ENCODE data around the gene NBAS. TPM values are rescaled to one million over a fixed set of nuclear protein-coding genes. Genes with fewer than 3 reads are reported as not detected.

The NBAS gene
- total and polyA plus RNA-seq, 2 of the 13 experiments (the other 11 are each of a cell fraction or from before 2014, with no cell fraction given): 33.6 to 58.7 TPM

DNA sequence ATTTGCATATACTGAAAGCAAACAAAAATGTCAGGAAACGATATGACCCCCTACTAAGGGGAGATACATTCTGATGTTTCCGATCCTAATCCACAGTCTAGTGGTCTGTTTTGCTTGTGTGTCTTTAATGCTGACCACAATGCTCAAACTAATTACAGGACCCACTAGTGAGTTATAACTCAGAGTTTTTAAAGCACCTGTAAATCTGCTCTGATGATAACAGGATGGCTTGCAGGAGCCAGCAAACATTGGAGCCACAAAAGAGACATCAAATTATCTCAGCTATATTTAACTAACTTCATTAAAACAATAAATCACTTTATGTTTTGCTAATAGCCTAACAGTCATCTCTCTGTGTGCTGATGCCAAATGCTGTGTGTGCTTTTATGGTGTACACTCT lies 300.3 kb downstream of the NBAS start (continued):
- TF ChIP-seq ZNF234 (CRISPR knock-in tag; conservative IDR thresholded peaks at IDR 0.05) (no peak), ZNF343 (CRISPR knock-in tag; IDR thresholded peaks at IDR 0.05) (no peak), RORA (CRISPR knock-in tag; IDR thresholded peaks at IDR 0.05) (no peak), ZFP36L1 (CRISPR knock-in tag; IDR thresholded peaks at IDR 0.05) (no peak), HDAC6 (IDR thresholded peaks at IDR 0.05; ENCODE audit: low read depth, low read length) (no peak), PATZ1 (CRISPR knock-in tag; IDR thresholded peaks at IDR 0.05) (no peak)

DNA sequence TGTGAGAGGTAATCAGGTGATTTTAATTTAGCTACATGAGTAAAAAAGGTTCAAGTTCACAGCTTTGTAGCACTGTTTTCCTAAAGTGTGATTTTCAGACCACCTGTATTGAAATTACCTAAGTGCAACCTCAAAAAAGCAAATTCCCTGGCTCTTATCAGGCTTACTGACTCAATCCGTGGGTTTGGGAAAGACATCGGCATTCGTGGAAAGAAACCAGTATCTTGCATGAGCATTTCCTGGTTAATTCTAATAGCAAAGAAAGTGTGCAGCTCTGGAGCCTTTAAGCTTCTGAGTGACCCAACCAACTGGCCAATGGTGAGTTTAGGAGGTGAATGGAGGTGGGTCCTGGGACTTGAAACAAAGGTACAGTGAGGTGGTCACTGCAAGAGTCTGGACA lies 300.9 kb downstream of the NBAS start:
- H3K9ac ChIP-seq (ENCODE audit: insufficient read depth, low read depth, low read length): no peak overlapping the region
- H3K27ac ChIP-seq (ENCODE audit: extremely low read length, insufficient read depth, low read length): no peak overlapping the region
- no peak for TF ChIP-seq ZNF234 (CRISPR knock-in tag; conservative IDR thresholded peaks at IDR 0.05)
- no peak for TF ChIP-seq ERF (CRISPR knock-in tag; IDR thresholded peaks at IDR 0.05)
- no peak for TF ChIP-seq PATZ1 (CRISPR knock-in tag; IDR thresholded peaks at IDR 0.05)
- no peaks in the 10 kb centered on the region for H4K20me1 ChIP-seq (ENCODE audit: insufficient read depth, low read length)
- H3K4me3 ChIP-seq (replicated peaks in 1 of 3; ENCODE audit: insufficient read depth in 1 of 3, low read depth in 2 of 3, low read length in 3 of 3): no peak overlapping the region
- no peak overlapping the region for H2AFZ ChIP-seq (ENCODE audit: low read length)
- DNase-seq (ENCODE audit: low spot score) (no peak), ATAC-seq (no peak), FAIRE-seq (no peak)
- intact Hi-C loops (cut with micrococcal nuclease; ENCODE audit: unreplicated experiment): no loop called here
- H3K27me3 ChIP-seq (ENCODE audit: control insufficient read depth in 1 of 2, insufficient read depth in 2 of 2, low read length in 2 of 2): no peaks in the 10 kb centered on the region
- in situ Hi-C loops (cut with HindIII; ENCODE audit: extremely low pct_ligation_motif_present, low pct_unique_long_range_greater_than_20kb): no loop called here
- BruUV-seq (replicated peaks): no TSS peak
- CTCF ChIA-PET (ENCODE audit: low intra/inter-chr PET ratio, low total read pairs): no interaction called here
- POLR2A ChIA-PET: no interaction called here
- H3K4me1 ChIP-seq (ENCODE audit: insufficient read depth, low read length): peaks cover 17% of the 10 kb centered on the region
- 98% methylated on average over 3 of the region's 3 CpGs for WGBS (ENCODE audit: low lambda C conversion rate)
- H3K79me2 ChIP-seq (ENCODE audit: insufficient read depth, low read length): no peaks in the 10 kb centered on the region
- no peaks in the 10 kb centered on the region for H3K9me3 ChIP-seq (ENCODE audit: low read length)
- no peak overlapping the region for H3K4me2 ChIP-seq (ENCODE audit: low read depth, low read length)
- H3K36me3 ChIP-seq (replicated peaks in 1 of 2; ENCODE audit: control insufficient read depth in 1 of 2, insufficient read depth in 2 of 2, low read length in 2 of 2): peaks cover 0 to 5% of the 10 kb centered on the region in 2 experiments; a peak in 1 of 5 replicates

All from HepG2 (cell line).